GM23338 (cell line): ENCODE data around the gene NTN1. TPM values are rescaled to one million over a fixed set of nuclear protein-coding genes. Genes with fewer than 3 reads are reported as not detected.

Experiments used
- ATAC-seq: fragments of 200-7000 bp; cut with Tn5 transposase; 3 replicates; pipeline ENCODE4 v1.9.1; 2020
- DNase-seq: peaks from one replicate; pipeline ENCODE4 v3.0.0-alpha.2; 2015; ENCODE audit warnings: low spot score
- H2AFZ ChIP-seq: fragments of 200-600 bp; sonication (generic); 2 replicates; pipeline ENCODE4 v1.8.0; 2016; ENCODE audit warnings: antibody characterized with exemption, mild to moderate bottlenecking, moderate library complexity
- H3F3A ChIP-seq: fragments of 200-600 bp; sonication (generic); replicated peaks from 2 replicates; pipeline ENCODE4 v1.8.0; 2017; ENCODE audit warnings: antibody characterized with exemption, mixed run types, low read depth
- H3K27ac ChIP-seq: fragments of 200-600 bp; sonication (generic); 2 replicates; pipeline ENCODE4 v1.6.1; 2016; ENCODE audit warnings: low read depth
- H3K27me3 ChIP-seq: fragments of 200-600 bp; sonication (generic); 2 replicates; pipeline ENCODE4 v1.8.0; 2016; ENCODE audit warnings: mild to moderate bottlenecking, mixed run types, moderate library complexity; ENCODE audit not compliant: insufficient read depth
- H3K36me3 ChIP-seq: fragments of 200-600 bp; sonication (generic); 2 replicates; pipeline ENCODE4 v1.8.0; 2016; ENCODE audit warnings: mild to moderate bottlenecking; ENCODE audit not compliant: insufficient read depth
- H3K4me1 ChIP-seq: fragments of 200-600 bp; sonication (generic); 2 replicates; pipeline ENCODE4 v1.8.0; 2016; ENCODE audit warnings: mild to moderate bottlenecking, moderate library complexity; ENCODE audit not compliant: insufficient read depth
- H3K4me2 ChIP-seq: fragments of 200-600 bp; sonication (generic); 2 replicates; pipeline ENCODE4 v1.7.1; 2017; ENCODE audit warnings: mixed run types
- H3K4me3 ChIP-seq: fragments of 200-600 bp; sonication (generic); 2 replicates; pipeline ENCODE4 v1.6.1; 2016; ENCODE audit warnings: mixed run types
- H3K79me2 ChIP-seq: fragments of 200-600 bp; sonication (generic); replicated peaks from 2 replicates; pipeline ENCODE4 v1.8.0; 2017; ENCODE audit warnings: mild to moderate bottlenecking; ENCODE audit not compliant: insufficient read depth
- H3K9me2 ChIP-seq: fragments of 200-600 bp; sonication (generic); 2 replicates; pipeline ENCODE4 v1.8.0; 2017; ENCODE audit not compliant: insufficient read depth
- H4K20me1 ChIP-seq: fragments of 200-600 bp; sonication (generic); replicated peaks from 2 replicates; pipeline ENCODE4 v1.8.0; 2017; ENCODE audit warnings: mild to moderate bottlenecking; ENCODE audit not compliant: insufficient read depth
- H3K27ac Mint-ChIP-seq: 2 replicates; pipeline ENCODE4 v1.8.0; 2020; ENCODE audit warnings: inconsistent platforms, mild to moderate bottlenecking, moderate library complexity, mixed read lengths
- H3K27me3 Mint-ChIP-seq: 3 replicates; pipeline ENCODE4 v1.8.0; 2022; ENCODE audit warnings: low read depth, mild to moderate bottlenecking, moderate library complexity, mixed read lengths, inconsistent platforms; ENCODE audit not compliant: insufficient read depth, poor library complexity
- H3K36me3 Mint-ChIP-seq: 3 replicates; pipeline ENCODE4 v1.8.0; 2021; ENCODE audit warnings: low read depth, mild to moderate bottlenecking, inconsistent platforms, moderate library complexity, mixed read lengths
- H3K4me1 Mint-ChIP-seq: 3 replicates; pipeline ENCODE4 v1.8.0; 2020; ENCODE audit warnings: mild to moderate bottlenecking, inconsistent platforms, mixed read lengths
- H3K4me3 Mint-ChIP-seq: 3 replicates; pipeline ENCODE4 v1.8.0; 2021; ENCODE audit warnings: moderate library complexity, mild to moderate bottlenecking, inconsistent platforms, mixed read lengths
- H3K9me3 Mint-ChIP-seq: 3 replicates; pipeline ENCODE4 v1.8.0; 2020; ENCODE audit warnings: moderate library complexity, mild to moderate bottlenecking, inconsistent platforms, mixed read lengths
- EZH2 ChIP-seq: fragments of 200-600 bp; sonication (generic); IDR thresholded peaks from one replicate; pipeline ENCODE4 v1.8.0; 2017; ENCODE audit warnings: antibody characterized with exemption, mild to moderate bottlenecking, low read depth; ENCODE audit not compliant: unreplicated experiment
- JUNB ChIP-seq: IDR thresholded peaks from one replicate; pipeline ENCODE4 v1.6.1; 2016; ENCODE audit warnings: antibody characterized with exemption; ENCODE audit not compliant: unreplicated experiment
- STAT1 ChIP-seq: IDR thresholded peaks from one replicate; pipeline ENCODE4 v1.6.1; 2016; ENCODE audit warnings: antibody characterized with exemption; ENCODE audit not compliant: unreplicated experiment
- ZNF114 ChIP-seq: fragments of 250-450 bp; sonication (Bioruptor Pico); IDR thresholded peaks from 2 replicates; pipeline ENCODE4 v1.5.0; 2020; ENCODE audit warnings: mild to moderate bottlenecking, moderate library complexity
- polyA plus RNA-seq: library from polyadenylated mRNA; unstranded; fragments of >200 nt; fragmentation: Nextera tagmentation; extraction: Ambion mirVana; gene quantifications from 2 replicates; pipeline ENCODE4 v1.2.1, GENCODE V29; 2016
- total RNA-seq: library from RNA; depleted of rRNA; stranded (reverse); fragments of >200 nt; shearing (Covaris generic); gene quantifications from 2 replicates; pipeline ENCODE4 v1.2.3, GENCODE V29; 2014
- TF ChIP-seq, protein P1 (sequence below): fragments of 250-450 bp; sonication (Bioruptor Pico); IDR thresholded peaks from 2 replicates; pipeline ENCODE4 v1.5.0; 2020; ENCODE audit warnings: mild to moderate bottlenecking, moderate library complexity
- TF ChIP-seq, protein P2 (sequence below): IDR thresholded peaks from one replicate; pipeline ENCODE4 v1.6.1; 2018; ENCODE audit warnings: antibody characterized with exemption; ENCODE audit not compliant: unreplicated experiment
- TF ChIP-seq, protein P3 (sequence below), 2 experiments: fragments of 200-600 bp in 1 of 2; sonication (generic) in 1 of 2; conservative IDR thresholded peaks; 2 replicates each; pipeline versions ENCODE4 v1.5.1 to v1.6.1; 2016 to 2017; ENCODE audit warnings: antibody characterized with exemption in 2 of 2, low read depth in 2 of 2, mild to moderate bottlenecking in 2 of 2, moderate library complexity in 1 of 2

The NTN1 gene
- total and polyA plus RNA-seq, 2 experiments from 2014 or later, result 0.57 to 2.6 TPM

DNA sequence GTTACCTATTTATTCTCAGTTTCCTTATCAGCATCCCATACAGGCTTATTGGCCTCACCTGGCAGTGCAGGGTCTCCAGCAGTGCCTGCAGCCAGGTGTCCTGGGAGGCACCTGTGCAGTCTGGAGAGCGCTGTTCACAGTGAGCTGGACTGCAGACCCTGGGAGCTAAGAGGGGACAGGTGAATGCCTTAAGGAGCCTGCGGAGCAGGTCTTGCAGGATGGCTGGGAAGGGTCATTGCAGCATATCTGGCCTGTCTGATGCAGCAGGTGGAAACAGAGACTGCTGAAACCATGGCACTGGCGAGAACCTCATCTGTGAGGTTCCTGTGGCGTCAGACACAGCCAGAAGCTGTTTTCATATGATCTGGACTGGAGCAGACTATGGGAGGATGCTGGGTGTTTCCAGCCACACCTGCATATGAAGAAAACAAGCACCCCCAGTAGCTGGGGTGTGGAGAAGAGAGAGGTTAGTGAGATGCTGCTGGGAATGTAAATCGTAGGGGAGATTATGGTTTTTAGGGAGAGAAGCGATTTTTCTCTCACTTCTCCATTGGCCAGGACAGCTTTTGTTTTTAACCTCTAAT is 77.0 kb downstream of the NTN1 start (continued):
- TF ChIP-seq, protein P1, sequence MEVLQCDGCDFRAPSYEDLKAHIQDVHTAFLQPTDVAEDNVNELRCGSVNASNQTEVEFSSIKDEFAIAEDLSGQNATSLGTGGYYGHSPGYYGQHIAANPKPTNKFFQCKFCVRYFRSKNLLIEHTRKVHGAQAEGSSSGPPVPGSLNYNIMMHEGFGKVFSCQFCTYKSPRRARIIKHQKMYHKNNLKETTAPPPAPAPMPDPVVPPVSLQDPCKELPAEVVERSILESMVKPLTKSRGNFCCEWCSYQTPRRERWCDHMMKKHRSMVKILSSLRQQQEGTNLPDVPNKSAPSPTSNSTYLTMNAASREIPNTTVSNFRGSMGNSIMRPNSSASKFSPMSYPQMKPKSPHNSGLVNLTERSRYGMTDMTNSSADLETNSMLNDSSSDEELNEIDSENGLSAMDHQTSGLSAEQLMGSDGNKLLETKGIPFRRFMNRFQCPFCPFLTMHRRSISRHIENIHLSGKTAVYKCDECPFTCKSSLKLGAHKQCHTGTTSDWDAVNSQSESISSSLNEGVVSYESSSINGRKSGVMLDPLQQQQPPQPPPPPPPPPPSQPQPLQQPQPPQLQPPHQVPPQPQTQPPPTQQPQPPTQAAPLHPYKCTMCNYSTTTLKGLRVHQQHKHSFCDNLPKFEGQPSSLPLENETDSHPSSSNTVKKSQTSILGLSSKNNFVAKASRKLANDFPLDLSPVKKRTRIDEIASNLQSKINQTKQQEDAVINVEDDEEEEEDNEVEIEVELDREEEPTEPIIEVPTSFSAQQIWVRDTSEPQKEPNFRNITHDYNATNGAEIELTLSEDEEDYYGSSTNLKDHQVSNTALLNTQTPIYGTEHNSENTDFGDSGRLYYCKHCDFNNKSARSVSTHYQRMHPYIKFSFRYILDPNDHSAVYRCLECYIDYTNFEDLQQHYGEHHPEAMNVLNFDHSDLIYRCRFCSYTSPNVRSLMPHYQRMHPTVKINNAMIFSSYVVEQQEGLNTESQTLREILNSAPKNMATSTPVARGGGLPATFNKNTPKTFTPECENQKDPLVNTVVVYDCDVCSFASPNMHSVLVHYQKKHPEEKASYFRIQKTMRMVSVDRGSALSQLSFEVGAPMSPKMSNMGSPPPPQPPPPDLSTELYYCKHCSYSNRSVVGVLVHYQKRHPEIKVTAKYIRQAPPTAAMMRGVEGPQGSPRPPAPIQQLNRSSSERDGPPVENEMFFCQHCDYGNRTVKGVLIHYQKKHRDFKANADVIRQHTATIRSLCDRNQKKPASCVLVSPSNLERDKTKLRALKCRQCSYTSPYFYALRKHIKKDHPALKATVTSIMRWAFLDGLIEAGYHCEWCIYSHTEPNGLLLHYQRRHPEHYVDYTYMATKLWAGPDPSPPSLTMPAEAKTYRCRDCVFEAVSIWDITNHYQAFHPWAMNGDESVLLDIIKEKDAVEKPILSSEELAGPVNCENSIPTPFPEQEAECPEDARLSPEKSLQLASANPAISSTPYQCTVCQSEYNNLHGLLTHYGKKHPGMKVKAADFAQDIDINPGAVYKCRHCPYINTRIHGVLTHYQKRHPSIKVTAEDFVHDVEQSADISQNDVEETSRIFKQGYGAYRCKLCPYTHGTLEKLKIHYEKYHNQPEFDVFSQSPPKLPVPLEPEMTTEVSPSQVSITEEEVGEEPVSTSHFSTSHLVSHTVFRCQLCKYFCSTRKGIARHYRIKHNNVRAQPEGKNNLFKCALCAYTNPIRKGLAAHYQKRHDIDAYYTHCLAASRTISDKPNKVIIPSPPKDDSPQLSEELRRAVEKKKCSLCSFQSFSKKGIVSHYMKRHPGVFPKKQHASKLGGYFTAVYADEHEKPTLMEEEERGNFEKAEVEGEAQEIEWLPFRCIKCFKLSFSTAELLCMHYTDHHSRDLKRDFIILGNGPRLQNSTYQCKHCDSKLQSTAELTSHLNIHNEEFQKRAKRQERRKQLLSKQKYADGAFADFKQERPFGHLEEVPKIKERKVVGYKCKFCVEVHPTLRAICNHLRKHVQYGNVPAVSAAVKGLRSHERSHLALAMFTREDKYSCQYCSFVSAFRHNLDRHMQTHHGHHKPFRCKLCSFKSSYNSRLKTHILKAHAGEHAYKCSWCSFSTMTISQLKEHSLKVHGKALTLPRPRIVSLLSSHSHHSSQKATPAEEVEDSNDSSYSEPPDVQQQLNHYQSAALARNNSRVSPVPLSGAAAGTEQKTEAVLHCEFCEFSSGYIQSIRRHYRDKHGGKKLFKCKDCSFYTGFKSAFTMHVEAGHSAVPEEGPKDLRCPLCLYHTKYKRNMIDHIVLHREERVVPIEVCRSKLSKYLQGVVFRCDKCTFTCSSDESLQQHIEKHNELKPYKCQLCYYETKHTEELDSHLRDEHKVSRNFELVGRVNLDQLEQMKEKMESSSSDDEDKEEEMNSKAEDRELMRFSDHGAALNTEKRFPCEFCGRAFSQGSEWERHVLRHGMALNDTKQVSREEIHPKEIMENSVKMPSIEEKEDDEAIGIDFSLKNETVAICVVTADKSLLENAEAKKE, result no peak
- TF ChIP-seq JUNB (no peak), EZH2 (no peak), STAT1 (no peak)

DNA sequence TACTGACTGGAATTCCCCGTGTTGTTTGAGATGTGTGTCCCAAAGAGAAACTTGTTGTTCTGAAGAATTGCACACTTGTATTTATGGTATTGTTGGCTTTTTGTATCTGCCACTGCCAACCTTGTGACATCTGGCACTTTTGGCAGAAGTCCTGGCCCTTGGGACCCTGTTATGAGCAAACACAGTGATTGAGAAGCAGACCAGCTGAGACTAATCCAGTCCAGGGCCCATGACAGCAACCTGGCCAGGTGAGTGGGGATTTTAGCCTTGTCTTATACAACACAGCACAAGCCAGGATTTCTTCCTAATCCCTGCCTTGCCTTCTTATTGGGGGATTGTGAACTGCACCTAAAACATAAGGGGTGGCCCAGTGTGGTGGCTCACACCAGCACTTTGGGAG is 80.0 kb downstream of the NTN1 start:
- H3K4me3 Mint-ChIP-seq, result no peak overlapping the region
- peaks cover 14% of the 10 kb centered on the region for H3K4me1 Mint-ChIP-seq
- peaks cover 6% of the 10 kb centered on the region for H3K9me3 Mint-ChIP-seq
- Histone ChIP-seq H3K79me2 (no peaks in the 10 kb centered on the region), H4K20me1 (no peaks in the 10 kb centered on the region), H2AFZ (no peak overlapping the region), H3K27me3 (no peaks in the 10 kb centered on the region), H3K4me3 (no peak overlapping the region), H3F3A (no peaks in the 10 kb centered on the region), H3K9me2 (no peaks in the 10 kb centered on the region), H3K4me1 (peaks cover 10% of the 10 kb centered on the region), H3K27ac (no peak overlapping the region), H3K36me3 (no peaks in the 10 kb centered on the region), H3K4me2 (no peak overlapping the region)
- peaks cover 4% of the 10 kb centered on the region for H3K27me3 Mint-ChIP-seq
- ATAC-seq (no peak), DNase-seq (no peak)
- H3K36me3 Mint-ChIP-seq, result 0 out of 3 replicates have a peak, but pooled peaks cover 3% of the 10 kb centered on the region
- H3K27ac Mint-ChIP-seq, result no peak overlapping the region
- TF ChIP-seq, protein P2, sequence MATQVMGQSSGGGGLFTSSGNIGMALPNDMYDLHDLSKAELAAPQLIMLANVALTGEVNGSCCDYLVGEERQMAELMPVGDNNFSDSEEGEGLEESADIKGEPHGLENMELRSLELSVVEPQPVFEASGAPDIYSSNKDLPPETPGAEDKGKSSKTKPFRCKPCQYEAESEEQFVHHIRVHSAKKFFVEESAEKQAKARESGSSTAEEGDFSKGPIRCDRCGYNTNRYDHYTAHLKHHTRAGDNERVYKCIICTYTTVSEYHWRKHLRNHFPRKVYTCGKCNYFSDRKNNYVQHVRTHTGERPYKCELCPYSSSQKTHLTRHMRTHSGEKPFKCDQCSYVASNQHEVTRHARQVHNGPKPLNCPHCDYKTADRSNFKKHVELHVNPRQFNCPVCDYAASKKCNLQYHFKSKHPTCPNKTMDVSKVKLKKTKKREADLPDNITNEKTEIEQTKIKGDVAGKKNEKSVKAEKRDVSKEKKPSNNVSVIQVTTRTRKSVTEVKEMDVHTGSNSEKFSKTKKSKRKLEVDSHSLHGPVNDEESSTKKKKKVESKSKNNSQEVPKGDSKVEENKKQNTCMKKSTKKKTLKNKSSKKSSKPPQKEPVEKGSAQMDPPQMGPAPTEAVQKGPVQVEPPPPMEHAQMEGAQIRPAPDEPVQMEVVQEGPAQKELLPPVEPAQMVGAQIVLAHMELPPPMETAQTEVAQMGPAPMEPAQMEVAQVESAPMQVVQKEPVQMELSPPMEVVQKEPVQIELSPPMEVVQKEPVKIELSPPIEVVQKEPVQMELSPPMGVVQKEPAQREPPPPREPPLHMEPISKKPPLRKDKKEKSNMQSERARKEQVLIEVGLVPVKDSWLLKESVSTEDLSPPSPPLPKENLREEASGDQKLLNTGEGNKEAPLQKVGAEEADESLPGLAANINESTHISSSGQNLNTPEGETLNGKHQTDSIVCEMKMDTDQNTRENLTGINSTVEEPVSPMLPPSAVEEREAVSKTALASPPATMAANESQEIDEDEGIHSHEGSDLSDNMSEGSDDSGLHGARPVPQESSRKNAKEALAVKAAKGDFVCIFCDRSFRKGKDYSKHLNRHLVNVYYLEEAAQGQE, result no peak
- TF ChIP-seq, protein P3, sequence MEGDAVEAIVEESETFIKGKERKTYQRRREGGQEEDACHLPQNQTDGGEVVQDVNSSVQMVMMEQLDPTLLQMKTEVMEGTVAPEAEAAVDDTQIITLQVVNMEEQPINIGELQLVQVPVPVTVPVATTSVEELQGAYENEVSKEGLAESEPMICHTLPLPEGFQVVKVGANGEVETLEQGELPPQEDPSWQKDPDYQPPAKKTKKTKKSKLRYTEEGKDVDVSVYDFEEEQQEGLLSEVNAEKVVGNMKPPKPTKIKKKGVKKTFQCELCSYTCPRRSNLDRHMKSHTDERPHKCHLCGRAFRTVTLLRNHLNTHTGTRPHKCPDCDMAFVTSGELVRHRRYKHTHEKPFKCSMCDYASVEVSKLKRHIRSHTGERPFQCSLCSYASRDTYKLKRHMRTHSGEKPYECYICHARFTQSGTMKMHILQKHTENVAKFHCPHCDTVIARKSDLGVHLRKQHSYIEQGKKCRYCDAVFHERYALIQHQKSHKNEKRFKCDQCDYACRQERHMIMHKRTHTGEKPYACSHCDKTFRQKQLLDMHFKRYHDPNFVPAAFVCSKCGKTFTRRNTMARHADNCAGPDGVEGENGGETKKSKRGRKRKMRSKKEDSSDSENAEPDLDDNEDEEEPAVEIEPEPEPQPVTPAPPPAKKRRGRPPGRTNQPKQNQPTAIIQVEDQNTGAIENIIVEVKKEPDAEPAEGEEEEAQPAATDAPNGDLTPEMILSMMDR (conservative IDR thresholded peaks at IDR 0.05; ENCODE audit: low read depth in 2 of 2), result no peak
- TF ChIP-seq ZNF114 (CRISPR knock-in tag) (no peak), EZH2 (no peak)
